Calu3 (cell line): ENCODE results near the gene EPS8L1. TPM values are rescaled to one million over a fixed set of nuclear protein-coding genes. Genes with fewer than 3 reads are reported as not detected.

Experiments used
- BruUV-seq: library from RNA; stranded (reverse); fragments of 400-500 nt; replicated peaks from 2 replicates; lab custom pipeline; 2021; lab: Mats Ljungman, UMichigan
- CTCF ChIA-PET: fragments of 300-600 bp; sonication (Branson Sonifier 250); formaldehyde crosslinking; loops from one replicate; lab custom pipeline; 2022; ENCODE audit warnings: antibody characterized with exemption; lab: Charles Lee
- DNase-seq: peaks from one replicate; pipeline ENCODE4 v3.0.0; 2022
- H3K27ac Mint-ChIP-seq: one replicate; pipeline ENCODE4 v1.8.0; 2022; ENCODE audit warnings: mixed read lengths; ENCODE audit not compliant: unreplicated experiment
- H3K27me3 Mint-ChIP-seq: one replicate; pipeline ENCODE4 v1.8.0; 2022; ENCODE audit warnings: mixed read lengths; ENCODE audit not compliant: unreplicated experiment
- H3K36me3 Mint-ChIP-seq: one replicate; pipeline ENCODE4 v1.8.0; 2022; ENCODE audit warnings: mild to moderate bottlenecking, moderate library complexity, mixed read lengths; ENCODE audit not compliant: insufficient read depth, unreplicated experiment
- H3K4me1 Mint-ChIP-seq: one replicate; pipeline ENCODE4 v1.8.0; 2022; ENCODE audit warnings: mild to moderate bottlenecking, low read depth, mixed read lengths; ENCODE audit not compliant: unreplicated experiment
- H3K4me3 Mint-ChIP-seq: one replicate; pipeline ENCODE4 v1.8.0; 2022; ENCODE audit warnings: mild to moderate bottlenecking, low read depth, moderate library complexity, mixed read lengths; ENCODE audit not compliant: unreplicated experiment
- H3K9me3 Mint-ChIP-seq: one replicate; pipeline ENCODE4 v1.8.0; 2022; ENCODE audit warnings: low read depth, mixed read lengths; ENCODE audit not compliant: unreplicated experiment
- intact Hi-C: fragments of 100-400 bp; cut with micrococcal nuclease; formaldehyde crosslinking; loops from one replicate; pipeline ENCODE4 v1.10.0; 2022; ENCODE audit not compliant: unreplicated experiment
- microRNA-seq: library from miRNA; unstranded; fragments of <30 nt; microRNA quantifications from one replicate; pipeline ENCODE4 v1.2.0, GENCODE V29; 2022
- total RNA-seq: library from RNA; stranded (reverse); gene quantifications from 2 replicates; pipeline ENCODE4 v1.2.3, GENCODE V29; 2022
- TF ChIP-seq, protein P1 (sequence below): fragments of 200-600 bp; IDR thresholded peaks from one replicate; pipeline ENCODE4 v1.8.0; 2022; ENCODE audit warnings: antibody characterized with exemption; ENCODE audit not compliant: unreplicated experiment

EPS8L1 gene
- total RNA-seq, 1 experiment from 2014 or later, result 97.3 TPM

GRCh38 chr19:55133639-55134444 is 58.2 kb downstream of the EPS8L1 start:
- TF ChIP-seq, protein P1, sequence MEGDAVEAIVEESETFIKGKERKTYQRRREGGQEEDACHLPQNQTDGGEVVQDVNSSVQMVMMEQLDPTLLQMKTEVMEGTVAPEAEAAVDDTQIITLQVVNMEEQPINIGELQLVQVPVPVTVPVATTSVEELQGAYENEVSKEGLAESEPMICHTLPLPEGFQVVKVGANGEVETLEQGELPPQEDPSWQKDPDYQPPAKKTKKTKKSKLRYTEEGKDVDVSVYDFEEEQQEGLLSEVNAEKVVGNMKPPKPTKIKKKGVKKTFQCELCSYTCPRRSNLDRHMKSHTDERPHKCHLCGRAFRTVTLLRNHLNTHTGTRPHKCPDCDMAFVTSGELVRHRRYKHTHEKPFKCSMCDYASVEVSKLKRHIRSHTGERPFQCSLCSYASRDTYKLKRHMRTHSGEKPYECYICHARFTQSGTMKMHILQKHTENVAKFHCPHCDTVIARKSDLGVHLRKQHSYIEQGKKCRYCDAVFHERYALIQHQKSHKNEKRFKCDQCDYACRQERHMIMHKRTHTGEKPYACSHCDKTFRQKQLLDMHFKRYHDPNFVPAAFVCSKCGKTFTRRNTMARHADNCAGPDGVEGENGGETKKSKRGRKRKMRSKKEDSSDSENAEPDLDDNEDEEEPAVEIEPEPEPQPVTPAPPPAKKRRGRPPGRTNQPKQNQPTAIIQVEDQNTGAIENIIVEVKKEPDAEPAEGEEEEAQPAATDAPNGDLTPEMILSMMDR, result no peak
- no peaks in the 10 kb centered on the region for H3K4me1 Mint-ChIP-seq
- H3K9me3 Mint-ChIP-seq, result no peaks in the 10 kb centered on the region
- DNase-seq, result no peak
- intact Hi-C loops, result no loop called here
- no peak overlapping the region for H3K4me3 Mint-ChIP-seq
- peaks cover 10% of the 10 kb centered on the region for H3K27me3 Mint-ChIP-seq
- H3K27ac Mint-ChIP-seq, result no peak overlapping the region
- CTCF ChIA-PET, result interaction anchor here (0.7 to 1.2 kb wide), 2 partner anchors 65 to 163 kb away, joined by 4 read pairs; no protein-coding TSS in a partner anchor
- BruUV-seq, result no TSS peak
- H3K36me3 Mint-ChIP-seq, result peaks cover 5% of the 10 kb centered on the region

GRCh38 chr19:55134736-55135135 is 59.1 kb downstream of the EPS8L1 start:
- Mint-ChIP-seq H3K27me3 (peaks cover under 1% of the 10 kb centered on the region), H3K4me1 (no peaks in the 10 kb centered on the region), H3K27ac (no peak overlapping the region), H3K36me3 (peaks cover 5% of the 10 kb centered on the region), H3K9me3 (no peaks in the 10 kb centered on the region), H3K4me3 (no peak overlapping the region)
- CTCF ChIA-PET, result interaction anchor here (0.6 to 1.2 kb wide), 3 partner anchors 66 to 1122 kb away, joined by 3 to 4 read pairs (median 4); no protein-coding TSS in a partner anchor
- DNase-seq, result no peak
- intact Hi-C loops, result no loop called here
- TF ChIP-seq, protein P1, result no peak
- no TSS peak for BruUV-seq

GRCh38 chr19:55136399-55137102 is 60.9 kb downstream of the EPS8L1 start:
- TF ChIP-seq, protein P1, result no peak
- Mint-ChIP-seq H3K27ac (no peak overlapping the region), H3K9me3 (no peaks in the 10 kb centered on the region), H3K4me3 (no peak overlapping the region), H3K4me1 (no peaks in the 10 kb centered on the region), H3K27me3 (no peaks in the 10 kb centered on the region), H3K36me3 (peaks cover 5% of the 10 kb centered on the region)
- no peak for DNase-seq
- no TSS peak for BruUV-seq
- CTCF ChIA-PET, result interaction anchor here (0.7 kb wide), 1 partner anchor 64 kb away, joined by 4 read pairs; no protein-coding TSS in a partner anchor
- intact Hi-C loops, result no loop called here

Small RNA genes lying within 50 kb of the gene (microRNA-seq; reads per million reads assigned to microRNA genes)
- not detected for gene MIR7975

Other genes with a start within 250 kb of the EPS8L1 start
- not detected in 2 replicates for gene KIR2DS4, start 243.2 kb upstream of the EPS8L1 start, total RNA-seq
- gene KIR3DL2, start 225.4 kb upstream of the EPS8L1 start, total RNA-seq, result not detected in 2 replicates
- not detected in 2 replicates for gene FCAR, start 201.6 kb upstream of the EPS8L1 start, total RNA-seq
- gene NCR1, start 169.7 kb upstream of the EPS8L1 start, total RNA-seq, result not detected in 2 replicates
- gene NLRP7, start 128.3 kb upstream of the EPS8L1 start, total RNA-seq, result not detected in 2 replicates
- gene NLRP2, start 109.5 kb upstream of the EPS8L1 start, total RNA-seq, result 100 and 111 TPM in 2 replicates
- gene GP6, start 37.6 kb upstream of the EPS8L1 start, total RNA-seq, result 1.3 and 1.9 TPM in 2 replicates
- gene RDH13, start 12.7 kb upstream of the EPS8L1 start, total RNA-seq, result 50.1 and 54.5 TPM in 2 replicates
- 140 and 151 TPM in 2 replicates for gene PPP1R12C, start 41.8 kb downstream of the EPS8L1 start, total RNA-seq
- 48.8 and 53.7 TPM in 2 replicates for gene TNNT1, start 73.3 kb downstream of the EPS8L1 start, total RNA-seq
- 1.3 and 2.5 TPM in 2 replicates for gene TNNI3, start 81.9 kb downstream of the EPS8L1 start, total RNA-seq
- 10.3 and 13.1 TPM in 2 replicates for gene DNAAF3, start 90.7 kb downstream of the EPS8L1 start, total RNA-seq
- 0.54 and 0.71 TPM in 2 replicates for gene SYT5, start 104.4 kb downstream of the EPS8L1 start, total RNA-seq
- gene PTPRH, start 133.6 kb downstream of the EPS8L1 start, total RNA-seq, result 34.6 and 43.2 TPM in 2 replicates
- 14.3 and 14.7 TPM in 2 replicates for gene TMEM86B, start 152.9 kb downstream of the EPS8L1 start, total RNA-seq
- gene PPP6R1, start 183.1 kb downstream of the EPS8L1 start, total RNA-seq, result 126 and 132 TPM in 2 replicates
- 72.0 and 72.8 TPM in 2 replicates for gene HSPBP1, start 204.2 kb downstream of the EPS8L1 start, total RNA-seq
- 3.4 and 3.8 TPM in 2 replicates for gene BRSK1, start 208.1 kb downstream of the EPS8L1 start, total RNA-seq
- gene TMEM150B, start 249.5 kb downstream of the EPS8L1 start, total RNA-seq, result 0.73 TPM in 1 of 2 replicates, not detected in the other